Activated naive CD4-positive, alpha-beta T cell (primary cell): ENCODE results near the gene TFB1M.
"Not testable (repeated sequence)": the region's sequence is repeated elsewhere in the genome, so short reads cannot be mapped to it uniquely, and the experiment has no call there.

Experiments
- DNase-seq, 4 experiments: peaks; one replicate each; lab custom pipeline; 2025; lab: John Stamatoyannopoulos, UW

TFB1M gene

DNA sequence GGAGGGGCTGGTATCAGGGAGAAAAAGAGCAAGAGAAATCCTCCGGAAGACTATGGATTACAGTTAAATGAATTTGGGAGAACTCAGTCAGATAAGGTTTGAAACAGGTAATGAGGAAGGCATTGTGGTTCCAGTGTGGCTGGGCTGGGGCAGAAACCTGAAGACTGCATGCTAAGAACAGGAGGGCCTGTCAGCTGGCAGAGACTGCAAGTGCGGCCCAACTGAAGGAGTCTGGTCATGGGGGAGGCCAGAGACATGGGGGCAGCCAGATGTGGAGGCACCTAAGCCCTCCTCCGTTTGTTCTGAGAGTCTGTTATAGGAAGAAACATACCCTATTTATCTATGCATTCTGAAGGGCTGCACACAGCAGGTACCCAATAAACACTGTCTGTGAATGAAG is 16.6 kb downstream of the TFB1M start:
- DNase-seq: no peak

DNA sequence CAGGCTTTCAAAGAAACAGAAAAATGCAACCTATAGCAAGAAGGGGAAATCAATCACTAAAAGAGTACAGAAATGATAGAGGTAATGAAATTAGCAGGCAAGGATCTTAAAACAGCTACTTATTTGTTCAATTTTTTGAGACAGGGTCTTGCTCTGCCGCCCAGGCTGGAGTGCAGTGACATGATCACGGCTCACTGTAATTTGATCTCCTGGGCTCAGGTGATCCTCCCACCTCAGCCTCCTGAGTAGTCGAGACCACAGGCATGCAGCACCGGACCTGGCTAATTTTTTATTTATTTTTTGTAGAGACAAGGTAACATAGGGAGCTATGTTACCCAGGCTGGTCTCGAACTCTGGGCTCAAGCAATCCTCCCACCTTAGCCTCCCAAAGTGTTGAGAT is 21.6 kb downstream of the TFB1M start:
- no peak for DNase-seq

DNA sequence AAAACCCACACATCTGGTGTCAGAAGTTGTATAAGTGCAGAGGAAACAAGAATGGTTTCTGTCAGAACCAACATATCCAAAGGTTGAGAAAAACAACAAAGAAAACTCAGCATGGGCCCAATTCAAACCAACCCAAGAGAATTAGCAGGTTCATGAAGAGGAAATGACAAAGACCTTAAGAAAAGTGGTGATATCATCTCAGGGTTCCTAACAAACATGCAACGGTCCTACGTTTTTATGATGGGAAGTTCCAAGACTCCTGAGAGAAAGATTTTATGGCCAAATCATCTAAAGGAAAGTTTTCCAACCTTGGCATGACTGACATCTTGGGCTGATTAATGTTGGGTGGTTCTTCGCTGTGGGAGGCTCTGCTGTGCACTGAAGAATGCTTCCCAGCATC is 23.0 kb downstream of the TFB1M start:
- no peak for DNase-seq

DNA sequence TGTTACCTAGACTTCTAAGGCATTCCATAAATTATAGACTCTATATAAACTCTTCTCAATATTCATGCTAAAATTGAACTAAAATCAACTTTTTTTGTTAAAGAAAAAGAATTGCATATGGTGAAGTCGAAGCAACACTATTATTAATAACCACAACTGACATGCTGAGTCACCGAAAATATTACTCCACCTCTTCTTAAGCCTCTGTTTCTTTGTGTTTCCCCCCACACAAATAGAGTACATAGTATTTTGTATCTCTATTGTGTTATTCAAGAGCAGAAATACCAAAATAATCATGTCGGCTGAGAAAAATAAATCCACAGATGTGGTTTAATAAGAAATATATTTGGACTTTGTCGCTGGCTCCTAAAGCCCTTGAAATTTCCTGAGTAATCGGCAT is 23.8 kb downstream of the TFB1M start:
- DNase-seq: no peak

DNA sequence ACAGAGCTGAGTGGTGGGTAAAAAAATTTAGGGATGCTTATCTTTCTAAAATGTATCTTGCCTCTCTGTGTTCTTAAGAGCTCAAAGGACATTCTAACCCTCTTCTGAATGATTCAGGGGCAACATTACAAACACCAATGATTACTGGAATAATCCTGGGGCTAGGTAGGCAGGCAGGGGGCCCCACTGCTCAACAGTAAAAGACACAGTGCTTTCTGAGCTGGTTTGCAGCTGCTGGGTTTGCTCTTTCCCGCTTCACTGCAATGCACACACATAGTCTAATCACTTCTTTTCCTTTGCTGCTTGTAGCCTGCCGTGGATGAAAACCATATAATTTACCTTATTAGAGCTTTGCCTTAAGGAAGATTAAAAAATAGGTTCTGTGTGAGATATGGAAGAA is 26.5 kb downstream of the TFB1M start:
- DNase-seq: no peak

DNA sequence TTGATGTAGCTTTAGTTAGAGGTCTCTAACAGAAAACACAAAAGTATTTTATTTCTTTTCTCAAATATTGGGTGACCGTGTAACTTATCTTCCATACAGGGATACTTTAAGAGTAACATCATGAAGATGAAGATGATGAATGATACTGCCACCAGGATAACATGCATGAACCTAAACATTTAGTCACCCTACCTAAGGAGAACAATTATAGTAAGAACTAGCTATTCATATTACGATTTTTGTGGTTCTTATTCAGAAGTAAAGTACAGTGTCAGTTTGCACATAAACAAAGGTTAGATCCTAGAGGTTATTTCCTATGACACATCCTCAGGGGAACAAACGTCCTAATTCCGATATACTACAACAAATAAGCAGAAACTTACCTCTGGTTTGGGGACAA is 29.5 kb downstream of the TFB1M start:
- DNase-seq: no peak

DNA sequence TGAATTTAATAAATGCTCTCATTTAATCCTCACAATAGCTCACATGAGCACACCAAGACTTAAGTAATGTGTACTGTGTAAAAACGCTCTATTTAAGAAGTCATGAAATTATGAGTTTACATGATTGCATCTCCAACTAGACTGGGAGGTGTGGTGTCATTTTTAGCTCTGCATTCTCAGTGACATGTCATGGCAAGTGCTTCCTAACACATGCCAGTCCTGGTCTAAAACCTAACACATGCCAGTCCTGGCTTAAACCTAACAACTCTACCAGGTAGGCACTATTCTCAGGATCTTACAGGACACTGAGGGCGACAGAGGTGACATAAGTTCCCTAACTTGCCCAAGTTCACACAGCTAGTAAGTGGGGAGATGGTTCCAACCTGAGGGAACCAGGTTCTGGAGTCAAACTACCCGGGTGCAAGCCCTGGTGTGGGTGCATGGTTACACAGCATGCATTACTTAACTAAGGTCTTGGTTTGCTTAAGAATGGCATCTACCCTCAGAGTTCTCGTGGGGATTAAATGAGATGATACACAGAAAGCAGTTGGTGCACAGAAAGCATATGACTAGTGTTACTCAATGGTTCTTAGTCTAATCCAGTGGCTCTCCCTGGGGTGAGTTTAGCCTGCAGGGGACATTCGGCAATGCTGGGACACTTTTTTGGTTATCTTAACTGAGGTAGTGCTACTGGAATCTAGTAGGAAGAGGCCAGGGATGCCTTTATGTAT is 35.8 kb downstream of the TFB1M start:
- DNase-seq: no peak

DNA sequence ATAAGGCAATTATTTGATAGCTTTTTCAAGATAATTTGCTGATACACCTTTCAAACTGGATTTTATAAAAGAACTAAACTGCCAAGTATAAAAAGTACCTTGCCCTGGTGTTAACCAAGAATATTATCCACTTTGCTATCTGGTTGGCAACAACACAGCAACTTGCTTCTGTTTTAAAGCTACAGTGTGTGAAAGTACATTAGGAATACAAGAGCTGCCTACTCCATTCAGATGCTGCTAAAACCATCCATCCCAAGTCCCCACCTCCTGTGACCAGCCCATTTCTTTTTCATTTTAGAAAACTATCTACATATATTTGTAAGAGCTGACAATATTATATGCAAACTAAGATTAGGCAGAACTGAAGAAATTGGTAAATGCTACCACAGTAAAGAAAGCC is 37.6 kb downstream of the TFB1M start:
- DNase-seq: no peak

DNA sequence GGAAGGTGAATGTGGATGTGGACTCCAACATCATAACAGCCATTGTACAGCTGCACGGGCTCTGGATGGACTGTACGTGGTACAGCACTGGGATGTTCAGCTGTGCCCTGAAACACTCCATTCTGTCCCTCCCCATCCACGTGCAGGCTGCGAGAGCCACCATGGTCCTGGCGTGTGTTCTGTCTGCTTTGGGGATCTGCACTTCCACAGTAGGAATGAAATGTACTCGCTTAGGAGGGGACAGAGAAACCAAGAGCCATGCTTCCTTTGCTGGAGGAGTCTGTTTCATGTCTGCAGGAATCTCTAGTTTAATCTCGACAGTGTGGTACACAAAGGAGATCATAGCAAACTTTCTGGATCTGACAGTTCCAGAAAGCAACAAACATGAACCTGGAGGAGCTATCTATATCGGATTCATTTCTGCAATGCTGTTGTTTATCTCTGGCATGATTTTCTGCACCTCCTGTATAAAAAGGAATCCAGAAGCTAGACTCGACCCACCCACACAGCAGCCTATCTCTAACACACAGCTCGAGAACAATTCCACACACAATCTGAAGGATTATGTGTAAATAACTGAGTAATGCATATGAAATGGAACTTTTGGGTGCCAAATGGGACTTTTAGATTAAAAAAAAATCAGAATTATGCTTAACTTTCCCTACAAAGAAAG is 38.3 kb downstream of the TFB1M start:
- no peak for DNase-seq

DNA sequence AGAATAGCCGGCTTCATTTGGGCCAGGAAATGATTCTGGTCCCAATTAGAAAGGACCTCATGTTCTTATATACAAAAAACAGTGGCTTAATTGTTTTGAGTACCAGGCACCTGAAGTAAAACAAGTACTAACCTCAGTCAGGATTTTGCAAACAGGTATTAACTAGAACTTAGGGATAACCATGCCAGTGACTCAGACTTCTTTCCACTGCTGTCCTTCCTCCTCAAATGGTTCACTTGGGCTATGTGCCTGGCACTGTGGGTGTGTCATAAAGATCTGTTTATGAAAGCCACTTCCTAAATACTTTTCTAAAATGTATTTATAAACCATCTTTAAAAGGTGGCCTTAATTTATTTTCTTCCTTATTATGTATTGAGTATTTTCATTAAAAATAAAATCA is 39.8 kb downstream of the TFB1M start:
- no peak for DNase-seq

DNA sequence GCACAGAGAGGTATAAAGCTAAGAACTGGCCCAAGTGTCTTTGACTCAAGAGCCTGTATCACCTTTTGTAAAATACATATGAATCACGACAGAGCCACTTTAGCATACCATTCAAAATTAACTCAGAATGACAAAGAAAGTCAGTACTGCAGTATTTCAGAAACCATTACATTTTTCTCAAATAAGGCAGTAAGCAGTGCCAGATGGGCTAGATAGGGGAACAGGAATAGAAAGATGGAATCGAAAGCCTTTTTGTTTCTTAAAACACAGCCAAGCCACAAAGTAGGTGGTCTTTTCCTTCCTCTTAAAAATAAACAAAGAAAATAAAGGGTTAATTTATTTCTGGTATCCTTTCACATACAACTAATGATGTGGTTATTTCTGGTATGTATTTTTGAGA is 40.2 kb downstream of the TFB1M start:
- no peak for DNase-seq

DNA sequence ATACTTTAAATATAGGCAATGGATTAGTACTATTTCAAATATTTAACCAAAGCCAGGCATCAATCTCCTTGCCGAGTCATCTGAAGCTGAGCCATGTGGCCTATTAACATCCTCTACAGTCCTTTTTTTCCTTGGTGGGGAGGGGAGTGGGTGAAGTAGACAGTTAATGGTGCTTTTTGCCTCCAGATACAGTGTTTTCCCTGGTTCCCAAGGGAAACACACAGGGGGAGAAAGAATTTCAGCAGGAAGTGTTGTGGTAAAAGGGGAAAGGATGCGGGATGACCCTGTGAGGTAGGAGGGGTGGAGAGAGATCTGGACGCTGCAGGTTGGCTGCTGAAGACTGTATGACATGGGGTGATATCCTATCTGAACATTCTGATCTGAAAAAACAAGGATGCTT is 40.9 kb downstream of the TFB1M start:
- no peak for DNase-seq

DNA sequence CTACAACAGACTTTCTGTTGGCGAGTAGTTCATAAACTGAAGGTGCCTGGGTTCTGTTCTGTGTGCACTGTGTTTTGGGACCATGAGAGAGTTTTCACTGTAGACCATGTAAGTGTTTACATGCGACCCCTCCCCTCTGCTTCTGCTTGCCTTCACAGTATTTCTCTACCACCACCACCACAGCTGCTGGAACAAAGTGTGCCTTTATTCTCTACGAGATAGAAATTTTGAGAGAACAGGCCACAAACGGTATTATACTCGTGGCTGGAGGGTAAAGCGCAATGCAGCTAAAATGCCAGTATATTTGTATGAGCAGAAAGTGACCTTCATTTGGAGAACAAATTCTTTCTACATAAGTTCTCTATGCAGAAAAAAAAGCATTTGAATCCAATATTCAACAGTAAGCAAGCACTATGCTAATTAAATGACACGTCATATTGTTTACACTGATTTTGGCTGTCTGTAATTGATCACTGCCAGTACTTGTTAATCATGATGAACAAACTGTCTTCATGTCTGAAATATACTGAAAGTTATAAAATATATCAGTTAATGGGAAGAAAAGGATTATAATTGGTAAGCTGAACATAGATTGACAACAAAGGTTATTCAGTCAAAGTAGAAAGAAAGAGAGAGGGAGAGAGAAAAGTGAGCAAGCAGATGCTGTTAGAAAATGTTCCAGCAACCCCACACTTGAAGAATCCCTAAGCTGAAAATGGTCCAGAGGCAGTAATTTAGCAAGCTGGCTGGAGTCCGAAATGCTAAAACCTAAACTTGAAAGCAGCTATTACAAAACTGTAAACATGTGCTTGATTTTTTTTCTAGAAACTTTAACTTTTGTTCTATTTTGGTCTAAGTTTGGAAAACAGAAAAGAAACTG is 41.7 kb downstream of the TFB1M start:
- no peak for DNase-seq

DNA sequence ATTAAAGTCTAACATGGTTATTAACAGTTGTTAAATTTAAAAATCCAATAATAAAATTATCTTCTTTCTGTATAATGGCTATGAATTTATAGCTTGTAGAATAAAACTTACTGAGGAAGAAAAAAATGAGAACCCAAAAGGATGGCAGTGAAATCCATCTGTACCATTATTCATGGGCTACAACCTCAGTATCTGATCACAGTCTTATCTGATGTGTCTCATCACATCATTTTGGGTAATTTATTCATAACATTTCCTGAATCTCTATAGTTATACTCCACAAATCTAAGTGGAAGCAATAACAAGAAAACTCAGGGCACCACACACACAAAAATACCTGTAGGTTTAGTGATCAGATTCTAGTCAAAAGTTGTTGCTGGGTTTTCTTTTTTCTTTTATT is 43.1 kb downstream of the TFB1M start:
- DNase-seq: no peak

DNA sequence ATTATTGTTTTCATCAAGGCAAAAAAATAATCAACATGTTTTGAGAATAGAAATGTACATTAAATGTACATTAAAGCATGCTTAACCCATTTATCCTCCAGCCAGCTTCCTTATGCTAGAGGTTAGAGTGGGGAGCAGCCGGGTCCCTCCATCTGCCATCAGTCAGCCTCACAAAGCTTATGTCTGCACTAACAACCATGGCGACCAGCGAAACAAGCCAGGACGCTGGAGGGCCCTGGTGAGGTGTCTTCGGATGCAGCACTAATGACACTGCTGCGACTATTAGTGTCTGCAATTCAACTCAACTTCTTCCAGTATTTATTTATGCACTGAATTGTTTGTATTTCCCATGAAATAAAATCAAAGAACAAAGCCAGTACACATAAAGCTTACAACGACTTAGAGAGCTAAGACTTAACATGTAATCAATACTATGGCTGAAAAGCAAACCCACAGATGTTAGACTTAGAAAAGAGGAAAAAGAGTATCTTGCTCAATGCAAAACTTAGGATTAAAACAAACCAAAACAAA is 43.7 kb downstream of the TFB1M start:
- DNase-seq: no peak

DNA sequence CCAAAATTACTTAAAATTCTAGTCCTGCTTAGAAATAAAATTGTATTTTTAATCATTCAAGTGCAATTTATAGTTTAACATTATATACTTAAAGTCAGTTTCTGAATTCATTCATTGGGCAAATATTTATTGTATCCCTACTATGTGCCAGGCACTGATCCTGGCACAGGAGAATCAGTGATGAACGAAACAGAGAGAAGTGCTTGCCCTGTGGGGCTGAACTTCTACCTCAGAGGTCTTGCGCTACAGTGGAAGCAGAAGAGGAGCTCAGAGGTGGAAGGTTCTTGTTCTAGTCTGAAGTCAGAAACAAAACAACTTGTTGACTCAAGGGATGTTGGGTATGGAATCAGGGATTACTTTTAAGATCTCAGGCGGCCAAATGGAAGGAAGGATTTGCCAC is 44.5 kb downstream of the TFB1M start:
- DNase-seq: no peak

DNA sequence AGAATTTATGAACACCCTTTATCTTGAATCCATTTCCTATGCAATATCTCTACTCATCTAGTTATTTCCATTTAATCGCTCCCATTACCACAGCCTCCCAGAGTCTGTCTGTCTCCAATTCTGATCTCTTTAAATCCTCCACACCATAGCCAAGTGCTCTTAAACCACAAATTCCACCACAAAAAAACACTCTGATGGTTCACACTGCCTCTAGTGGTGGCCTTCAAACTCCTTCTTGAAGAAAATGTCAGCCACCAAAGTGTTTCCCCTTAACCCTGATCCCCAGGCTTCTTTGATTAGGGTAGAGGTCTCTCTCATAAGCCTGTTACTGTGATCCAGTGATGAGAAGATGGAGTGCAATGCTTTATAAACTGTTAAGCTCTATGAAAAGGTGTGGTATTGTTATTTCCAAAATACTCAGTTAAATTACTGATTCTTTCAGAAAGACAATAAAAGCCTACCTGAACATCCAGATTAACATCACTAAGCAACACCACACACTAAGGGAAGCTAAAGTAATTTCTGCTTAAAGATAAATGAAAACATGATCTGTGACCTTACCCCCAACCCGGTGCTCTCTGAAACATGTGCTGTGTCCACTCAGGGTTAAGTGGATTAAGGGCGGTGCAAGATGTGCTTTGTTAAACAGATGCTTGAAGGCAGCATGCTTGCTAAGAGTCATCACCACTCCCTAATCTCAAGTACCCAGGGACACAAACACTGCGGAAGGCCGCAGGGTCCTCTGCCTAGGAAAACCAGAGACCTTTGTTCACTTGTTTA is 46.0 kb downstream of the TFB1M start:
- DNase-seq: not testable (repeated sequence)

DNA sequence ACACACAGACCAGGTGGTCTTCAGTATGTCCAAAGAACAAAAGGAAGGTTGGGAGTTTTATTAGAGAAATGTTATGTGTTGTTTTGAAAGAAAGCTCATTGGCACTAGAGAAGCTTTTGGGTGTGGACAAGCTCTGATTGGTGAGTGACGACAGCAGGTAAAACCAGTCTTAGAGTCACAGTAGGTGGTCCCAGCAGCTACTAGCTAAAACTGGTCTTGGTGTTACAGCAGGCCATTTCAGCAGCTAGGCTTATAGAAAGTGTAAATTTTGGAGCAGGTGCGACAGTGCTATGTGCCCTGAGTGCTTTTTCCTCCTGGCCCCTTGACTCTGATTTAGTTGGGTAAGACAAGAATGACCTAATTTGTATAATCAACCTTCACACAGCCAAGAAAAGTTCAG is 46.9 kb downstream of the TFB1M start:
- DNase-seq: no peak

DNA sequence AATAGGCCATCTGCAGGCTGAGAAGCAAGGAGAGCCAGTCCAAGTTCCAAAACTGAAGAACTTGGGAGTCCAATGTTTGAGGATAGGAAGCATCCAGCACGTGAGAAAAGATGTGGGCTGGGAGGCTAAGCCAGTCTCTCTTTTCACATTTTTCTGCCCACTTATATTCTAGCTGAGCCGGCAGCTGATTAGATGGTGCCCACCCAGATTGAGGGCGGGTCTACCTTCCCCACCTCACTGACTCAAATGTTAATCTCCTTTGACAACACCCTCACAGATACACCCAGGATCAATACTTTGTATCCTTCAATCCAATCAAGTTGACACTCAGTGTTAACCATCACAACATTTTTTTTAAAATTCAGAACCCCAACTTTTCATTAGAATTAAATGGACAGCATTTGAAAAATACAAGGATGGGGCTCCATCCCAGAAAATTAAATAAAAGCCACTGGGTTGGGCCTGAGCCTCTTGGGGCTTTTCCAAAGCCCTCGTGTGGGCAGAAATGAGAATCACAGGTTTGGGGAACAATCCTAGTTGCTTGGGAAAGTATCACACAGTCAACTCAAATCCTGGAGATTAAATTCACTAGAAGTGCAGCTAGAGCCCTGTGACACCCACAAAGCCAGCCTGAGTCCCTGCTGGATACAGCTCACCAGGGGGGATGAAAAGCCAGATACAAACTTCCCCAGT is 48.3 kb downstream of the TFB1M start:
- DNase-seq: no peak

DNA sequence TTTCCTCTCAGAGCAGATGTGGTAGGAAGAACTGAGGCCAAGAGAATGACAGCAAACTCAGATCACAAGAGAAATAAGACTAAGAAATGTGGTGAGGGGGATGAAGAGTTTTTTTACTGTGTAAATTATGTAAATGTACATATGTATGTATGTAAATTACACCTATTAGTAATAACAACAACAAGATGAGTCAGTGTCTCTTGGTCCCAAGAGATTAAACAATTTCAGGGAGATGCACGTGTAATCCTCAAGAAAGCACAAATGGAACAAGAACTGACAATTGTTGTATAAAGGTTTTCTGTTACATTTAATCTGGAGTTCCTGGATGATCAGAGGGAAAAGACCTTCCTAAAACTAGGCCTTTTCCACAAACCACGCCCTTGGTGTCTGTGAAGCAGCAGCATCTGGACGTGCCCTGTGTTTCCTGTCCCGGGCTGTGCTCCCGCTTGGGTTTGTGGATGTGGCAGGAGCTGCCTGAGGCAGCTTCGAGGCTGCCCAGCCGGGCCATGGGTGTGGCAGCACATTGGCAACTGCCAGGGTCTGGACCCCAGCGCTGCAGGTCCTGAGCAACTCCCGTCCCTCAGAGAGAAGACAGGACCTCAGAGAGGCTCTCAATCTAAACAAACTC is 49.5 kb downstream of the TFB1M start:
- no peak for DNase-seq
